ENCODE measurements around the gene SGMS1. TPM values are rescaled to one million over a fixed set of nuclear protein-coding genes. Genes with fewer than 3 reads are reported as not detected.

The SGMS1 gene
- total RNA-seq, 1 experiment from 2014 or later = 24.7 TPM

GRCh38 chr10:50501478-50501877 lies 122.3 kb downstream of the SGMS1 start:
- intact Hi-C loops (cut with micrococcal nuclease) = no loop called here
- BruUV-seq (replicated peaks) = no TSS peak
- POLR2A ChIA-PET = interaction anchor here (1.0 to 1.9 kb wide), 5 partner anchors 11 to 175 kb away, joined by 3 to 8 read pairs (median 4); no protein-coding TSS in a partner anchor
- peak; percentile 64 for DNase-seq (ENCODE audit: unreplicated experiment)
- Mint-ChIP-seq H3K36me3 (ENCODE audit: insufficient read depth, unreplicated experiment) (no peaks in the 10 kb centered on the region), H3K27me3 (ENCODE audit: insufficient read depth, unreplicated experiment) (no peaks in the 10 kb centered on the region), H3K4me3 (ENCODE audit: unreplicated experiment) (no peak overlapping the region), H3K4me1 (ENCODE audit: insufficient read depth, unreplicated experiment) (peaks cover 37% of the 10 kb centered on the region), H3K27ac (ENCODE audit: low read depth, unreplicated experiment) (peak overlapping the region; percentile 63), H3K9me3 (ENCODE audit: unreplicated experiment) (no peaks in the 10 kb centered on the region)
- CTCF ChIA-PET = interaction anchor here (1.0 to 1.1 kb wide), 2 partner anchors 60 to 80 kb away, joined by 3 read pairs; no protein-coding TSS in a partner anchor
- no peak for TF ChIP-seq CTCF (IDR thresholded peaks at IDR 0.05; ENCODE audit: unreplicated experiment)

GRCh38 chr10:50498465-50498864 lies 125.3 kb downstream of the SGMS1 start:
- no peak for DNase-seq (ENCODE audit: unreplicated experiment)
- H3K4me3 Mint-ChIP-seq (ENCODE audit: unreplicated experiment) = no peak overlapping the region
- intact Hi-C loops (cut with micrococcal nuclease) = no loop called here
- BruUV-seq (replicated peaks) = no TSS peak
- no peak for TF ChIP-seq CTCF (IDR thresholded peaks at IDR 0.05; ENCODE audit: unreplicated experiment)
- H3K36me3 Mint-ChIP-seq (ENCODE audit: insufficient read depth, unreplicated experiment) = no peaks in the 10 kb centered on the region
- ChIA-PET CTCF (interaction anchor here (0.6 kb wide), 1 partner anchor 10 kb away, joined by 3 read pairs; no protein-coding TSS in a partner anchor), POLR2A (interaction anchor here (0.5 to 1.6 kb wide), 4 partner anchors 25 to 1025 kb away, joined by 3 read pairs; no protein-coding TSS in a partner anchor)
- H3K27me3 Mint-ChIP-seq (ENCODE audit: insufficient read depth, unreplicated experiment) = no peaks in the 10 kb centered on the region
- H3K4me1 Mint-ChIP-seq (ENCODE audit: insufficient read depth, unreplicated experiment) = peaks cover 30% of the 10 kb centered on the region
- H3K27ac Mint-ChIP-seq (ENCODE audit: low read depth, unreplicated experiment) = no peak overlapping the region
- no peaks in the 10 kb centered on the region for H3K9me3 Mint-ChIP-seq (ENCODE audit: unreplicated experiment)

- no peaks in the 10 kb centered on the region for H3K9me3 Mint-ChIP-seq (ENCODE audit: unreplicated experiment)
- BruUV-seq (replicated peaks) = no TSS peak
- intact Hi-C loops (cut with micrococcal nuclease) = no loop called here
- H3K36me3 Mint-ChIP-seq (ENCODE audit: insufficient read depth, unreplicated experiment) = no peaks in the 10 kb centered on the region
- ChIA-PET POLR2A (interaction anchor here (0.6 to 1.6 kb wide), 7 partner anchors 24 to 172 kb away, joined by 3 to 4 read pairs (median 3); no protein-coding TSS in a partner anchor), CTCF (interaction anchor here (0.6 kb wide), 1 partner anchor 11 kb away, joined by 3 read pairs; no protein-coding TSS in a partner anchor)
- peaks cover 29% of the 10 kb centered on the region for H3K4me1 Mint-ChIP-seq (ENCODE audit: insufficient read depth, unreplicated experiment)
- H3K27me3 Mint-ChIP-seq (ENCODE audit: insufficient read depth, unreplicated experiment) = no peaks in the 10 kb centered on the region
- DNase-seq (ENCODE audit: unreplicated experiment) = peak; percentile 59
- H3K27ac Mint-ChIP-seq (ENCODE audit: low read depth, unreplicated experiment) = no peak overlapping the region
- no peak for TF ChIP-seq CTCF (IDR thresholded peaks at IDR 0.05; ENCODE audit: unreplicated experiment)
- H3K4me3 Mint-ChIP-seq (ENCODE audit: unreplicated experiment) = peak overlapping the region; percentile 47
These were observed 126.0 kb downstream of the SGMS1 start for GRCh38 chr10:50497758-50498157.

- DNase-seq (ENCODE audit: unreplicated experiment) = no peak
- Mint-ChIP-seq H3K27me3 (ENCODE audit: insufficient read depth, unreplicated experiment) (no peaks in the 10 kb centered on the region), H3K27ac (ENCODE audit: low read depth, unreplicated experiment) (no peak overlapping the region), H3K36me3 (ENCODE audit: insufficient read depth, unreplicated experiment) (no peaks in the 10 kb centered on the region), H3K4me3 (ENCODE audit: unreplicated experiment) (no peak overlapping the region), H3K9me3 (ENCODE audit: unreplicated experiment) (no peaks in the 10 kb centered on the region), H3K4me1 (ENCODE audit: insufficient read depth, unreplicated experiment) (peaks cover 20% of the 10 kb centered on the region)
- no TSS peak for BruUV-seq (replicated peaks)
- intact Hi-C loops (cut with micrococcal nuclease) = no loop called here
- CTCF ChIA-PET = interaction anchor here (0.6 to 1.3 kb wide), 5 partner anchors 10 to 125 kb away, joined by 3 to 4 read pairs (median 4); no protein-coding TSS in a partner anchor
- POLR2A ChIA-PET = interaction anchor here (0.7 to 1.5 kb wide), 3 partner anchors 47 to 109 kb away, joined by 3 to 4 read pairs (median 3); no protein-coding TSS in a partner anchor
- TF ChIP-seq CTCF (IDR thresholded peaks at IDR 0.05; ENCODE audit: unreplicated experiment) = no peak
These were observed 127.5 kb downstream of the SGMS1 start for GRCh38 chr10:50496228-50496627.

Data from MCF 10A (cell line).